ENCODE data around the gene MTRFR. TPM values are rescaled to one million over a fixed set of nuclear protein-coding genes. Genes with fewer than 3 reads are reported as not detected.

MTRFR gene
- total RNA-seq, 1 experiment from 2014 or later, result 14.8 TPM

DNA sequence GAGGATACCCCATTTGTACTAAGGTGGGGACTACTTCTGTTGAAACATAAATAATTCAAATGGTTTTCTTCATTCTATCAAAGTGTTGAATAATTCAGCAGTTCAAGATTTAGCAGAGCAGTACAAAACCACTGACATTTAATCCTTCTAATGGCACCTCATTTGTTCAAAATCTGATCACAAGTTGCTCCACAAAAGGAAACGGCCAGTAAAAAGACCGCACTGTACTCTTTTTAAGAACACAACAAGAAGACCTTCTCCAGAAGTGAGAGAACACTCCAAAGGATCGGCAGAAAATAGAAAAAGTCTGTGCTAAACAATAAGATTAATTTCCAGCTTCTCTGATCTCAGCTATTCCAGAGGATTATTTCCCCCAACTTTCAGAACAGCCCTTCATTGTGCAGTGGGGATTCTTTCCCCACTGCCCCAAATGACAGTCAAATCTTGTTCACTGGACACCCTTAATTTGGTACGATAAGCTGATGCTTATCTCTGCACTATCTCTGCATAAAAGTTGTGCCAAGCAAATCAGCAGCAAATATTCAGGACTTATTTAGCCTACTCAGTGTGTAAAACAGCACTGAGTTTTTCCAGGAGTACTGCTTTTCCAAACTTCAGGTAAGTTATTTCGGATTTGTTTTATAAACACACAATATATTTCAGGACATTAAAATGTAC lies 5.5 kb upstream of the MTRFR start:
- no peak overlapping the region for H2BK5ac ChIP-seq (ENCODE audit: insufficient read length, low read length)
- no peak overlapping the region for H3K23ac ChIP-seq (ENCODE audit: insufficient read length, low read depth, low read length)
- H2BK12ac ChIP-seq (ENCODE audit: insufficient read length, low read depth, low read length), result no peak overlapping the region
- Mint-ChIP-seq H3K27ac (peak overlapping the region in 1 of 3 experiments; percentile 33; a peak in 2 of 7 replicates), H3K36me3 (ENCODE audit: insufficient read depth in 1 of 3, low read depth in 3 of 3) (peaks cover 1 to 28% (median 27%) of the 10 kb centered on the region in 3 experiments; a peak in 5 of 7 replicates), H3K9me3 (no peaks in the 10 kb centered on the region), H3K4me3 (no peak overlapping the region), H3K4me1 (peaks cover 6 to 11% of the 10 kb centered on the region in 2 experiments), H3K27me3 (ENCODE audit: low read depth) (no peaks in the 10 kb centered on the region)
- H4K20me1 ChIP-seq (ENCODE audit: control insufficient read depth, insufficient read depth, insufficient read length), result no peaks in the 10 kb centered on the region
- no peak overlapping the region for H2AK5ac ChIP-seq (ENCODE audit: insufficient read length, low read length)
- no peak overlapping the region for H4K5ac ChIP-seq (ENCODE audit: insufficient read length, low read depth, low read length)
- no peaks in the 10 kb centered on the region for H3K27me3 ChIP-seq (ENCODE audit: insufficient read depth, low read length)
- no peak overlapping the region for H2BK120ac ChIP-seq (ENCODE audit: low read depth, low read length, poor library complexity, severe bottlenecking)
- H3K18ac ChIP-seq (ENCODE audit: insufficient read length, low read depth, low read length), result no peak overlapping the region
- no peak overlapping the region for H4K8ac ChIP-seq (replicated peaks; ENCODE audit: insufficient read length, low read depth, low read length)
- H4K91ac ChIP-seq (ENCODE audit: insufficient read length, low read depth, low read length), result no peak overlapping the region
- H3K4ac ChIP-seq (ENCODE audit: low read depth, low read length), result no peak overlapping the region
- no peak overlapping the region for H2BK15ac ChIP-seq (ENCODE audit: low read depth, low read length)
- no peak overlapping the region for H3K27ac ChIP-seq (ENCODE audit: insufficient read length, low read depth, low read length)
- no peak overlapping the region for H2AFZ ChIP-seq (ENCODE audit: low read length)
- no peak overlapping the region for H3T11ph ChIP-seq (ENCODE audit: low read length)
- no peaks in the 10 kb centered on the region; the same call in 1 of the 2 replicates for H3K4me1 ChIP-seq (ENCODE audit: insufficient read depth, low read length)
- no peak for DNase-seq
- no peaks in the 10 kb centered on the region for H3K79me2 ChIP-seq (ENCODE audit: insufficient read depth, low read length)
- H3K9ac ChIP-seq (ENCODE audit: extremely low read depth, insufficient read length, low read length), result no peak overlapping the region
- no peak overlapping the region for H2BK20ac ChIP-seq (ENCODE audit: low read depth, low read length, poor library complexity, severe bottlenecking)
- H3K79me1 ChIP-seq (ENCODE audit: insufficient read depth, low read depth, low read length, poor library complexity, severe bottlenecking), result no peaks in the 10 kb centered on the region
- no CpG with 5 or more reads among the region's 5 CpGs for WGBS (ENCODE audit: extremely low coverage, insufficient read length, low lambda C conversion rate)
- no peak overlapping the region for H3K14ac ChIP-seq (ENCODE audit: insufficient read depth, low read length)
- TF ChIP-seq, protein P1, sequence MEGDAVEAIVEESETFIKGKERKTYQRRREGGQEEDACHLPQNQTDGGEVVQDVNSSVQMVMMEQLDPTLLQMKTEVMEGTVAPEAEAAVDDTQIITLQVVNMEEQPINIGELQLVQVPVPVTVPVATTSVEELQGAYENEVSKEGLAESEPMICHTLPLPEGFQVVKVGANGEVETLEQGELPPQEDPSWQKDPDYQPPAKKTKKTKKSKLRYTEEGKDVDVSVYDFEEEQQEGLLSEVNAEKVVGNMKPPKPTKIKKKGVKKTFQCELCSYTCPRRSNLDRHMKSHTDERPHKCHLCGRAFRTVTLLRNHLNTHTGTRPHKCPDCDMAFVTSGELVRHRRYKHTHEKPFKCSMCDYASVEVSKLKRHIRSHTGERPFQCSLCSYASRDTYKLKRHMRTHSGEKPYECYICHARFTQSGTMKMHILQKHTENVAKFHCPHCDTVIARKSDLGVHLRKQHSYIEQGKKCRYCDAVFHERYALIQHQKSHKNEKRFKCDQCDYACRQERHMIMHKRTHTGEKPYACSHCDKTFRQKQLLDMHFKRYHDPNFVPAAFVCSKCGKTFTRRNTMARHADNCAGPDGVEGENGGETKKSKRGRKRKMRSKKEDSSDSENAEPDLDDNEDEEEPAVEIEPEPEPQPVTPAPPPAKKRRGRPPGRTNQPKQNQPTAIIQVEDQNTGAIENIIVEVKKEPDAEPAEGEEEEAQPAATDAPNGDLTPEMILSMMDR (conservative IDR thresholded peaks at IDR 0.05), result no peak
- peaks cover 8% of the 10 kb centered on the region for H3K23me2 ChIP-seq (ENCODE audit: insufficient read length, low read depth, low read length, poor library complexity, severe bottlenecking)
- H3K9me3 ChIP-seq (ENCODE audit: control insufficient read depth, low read depth, low read length), result no peaks in the 10 kb centered on the region
- H3K56ac ChIP-seq (ENCODE audit: insufficient read length, low read depth, low read length), result no peak overlapping the region
- no peak overlapping the region for H3K4me2 ChIP-seq (ENCODE audit: insufficient read depth, insufficient read length, low read length)
